H9 (cell line): Measurements from ENCODE around the gene UVSSA. TPM values are rescaled to one million over a fixed set of nuclear protein-coding genes. Genes with fewer than 3 reads are reported as not detected.

Source experiments
- DNase-seq: peaks from one replicate; pipeline ENCODE4 v3.0.0-alpha.2; 2017
- H2AFZ ChIP-seq: one replicate; pipeline ENCODE4 v1.6.1; 2013; ENCODE audit warnings: mild to moderate bottlenecking, low read length, control low read depth, moderate library complexity
- H2AK5ac ChIP-seq: 2 replicates; pipeline ENCODE4 v1.6.1; 2013; ENCODE audit warnings: low read length, control low read depth, mixed read lengths; ENCODE audit not compliant: insufficient read length
- H2BK120ac ChIP-seq: one replicate; pipeline ENCODE4 v1.6.1; 2013; ENCODE audit warnings: low read depth, mild to moderate bottlenecking, low read length, control low read depth, inconsistent platforms; ENCODE audit not compliant: poor library complexity, severe bottlenecking
- H2BK12ac ChIP-seq: 2 replicates; pipeline ENCODE4 v1.6.1; 2013; ENCODE audit warnings: low read length, control low read depth, mixed read lengths, low read depth; ENCODE audit not compliant: insufficient read length
- H2BK15ac ChIP-seq: 2 replicates; pipeline ENCODE4 v1.6.1; 2013; ENCODE audit warnings: low read depth, low read length, control low read depth
- H2BK20ac ChIP-seq: one replicate; pipeline ENCODE4 v1.6.1; 2013; ENCODE audit warnings: low read depth, mild to moderate bottlenecking, low read length, control low read depth, inconsistent platforms; ENCODE audit not compliant: poor library complexity, severe bottlenecking
- H2BK5ac ChIP-seq: 2 replicates; pipeline ENCODE4 v1.6.1; 2013; ENCODE audit warnings: low read length, control low read depth, mixed read lengths; ENCODE audit not compliant: insufficient read length
- H3K14ac ChIP-seq: 2 replicates; pipeline ENCODE4 v1.6.1; 2013; ENCODE audit warnings: low read length, control low read depth; ENCODE audit not compliant: insufficient read depth
- H3K18ac ChIP-seq: 2 replicates; pipeline ENCODE4 v1.6.1; 2013; ENCODE audit warnings: low read depth, mild to moderate bottlenecking, mixed read lengths, low read length, control low read depth; ENCODE audit not compliant: insufficient read length
- H3K23ac ChIP-seq: 2 replicates; pipeline ENCODE4 v1.6.1; 2013; ENCODE audit warnings: low read length, control low read depth, mixed read lengths, low read depth; ENCODE audit not compliant: insufficient read length
- H3K23me2 ChIP-seq: 2 replicates; pipeline ENCODE4 v1.6.1; 2013; ENCODE audit warnings: low read depth, mild to moderate bottlenecking, mixed read lengths, low read length, control low read depth; ENCODE audit not compliant: insufficient read length, poor library complexity, severe bottlenecking
- H3K27ac ChIP-seq: 2 replicates; pipeline ENCODE4 v1.5.1; 2013; ENCODE audit warnings: low read length, control low read depth, mixed read lengths, low read depth; ENCODE audit not compliant: insufficient read length
- H3K27me3 ChIP-seq: 2 replicates; pipeline ENCODE4 v1.6.1; 2013; ENCODE audit warnings: low read length, control low read depth, inconsistent platforms; ENCODE audit not compliant: insufficient read depth
- H3K4ac ChIP-seq: 2 replicates; pipeline ENCODE4 v1.6.1; 2013; ENCODE audit warnings: low read depth, mild to moderate bottlenecking, control low read depth, inconsistent platforms, low read length, moderate library complexity
- H3K4me1 ChIP-seq: 2 replicates; pipeline ENCODE4 v1.6.1; 2013; ENCODE audit warnings: low read length, control low read depth, inconsistent platforms; ENCODE audit not compliant: insufficient read depth
- H3K4me2 ChIP-seq: 2 replicates; pipeline ENCODE4 v1.6.1; 2013; ENCODE audit warnings: low read length, control low read depth, mixed read lengths; ENCODE audit not compliant: insufficient read length, insufficient read depth
- H3K56ac ChIP-seq: 2 replicates; pipeline ENCODE4 v1.6.1; 2013; ENCODE audit warnings: low read depth, mild to moderate bottlenecking, mixed read lengths, low read length, control low read depth; ENCODE audit not compliant: insufficient read length
- H3K79me1 ChIP-seq: 2 replicates; pipeline ENCODE4 v1.6.1; 2013; ENCODE audit warnings: low read depth, mild to moderate bottlenecking, moderate library complexity, low read length, control low read depth, inconsistent platforms; ENCODE audit not compliant: insufficient read depth, poor library complexity, severe bottlenecking
- H3K79me2 ChIP-seq: 2 replicates; pipeline ENCODE4 v1.6.1; 2013; ENCODE audit warnings: low read length, control low read depth, inconsistent platforms; ENCODE audit not compliant: insufficient read depth
- H3K9ac ChIP-seq: 2 replicates; pipeline ENCODE4 v1.6.1; 2013; ENCODE audit warnings: low read length, control low read depth, mixed read lengths; ENCODE audit not compliant: insufficient read length; ENCODE audit errors: extremely low read depth
- H3K9me3 ChIP-seq: one replicate; pipeline ENCODE4 v1.6.1; 2013; ENCODE audit warnings: low read depth, low read length, inconsistent platforms; ENCODE audit not compliant: control insufficient read depth
- H3T11ph ChIP-seq: one replicate; pipeline ENCODE4 v1.6.1; 2013; ENCODE audit warnings: mild to moderate bottlenecking, low read length, control low read depth, inconsistent platforms
- H4K20me1 ChIP-seq: one replicate; pipeline ENCODE4 v1.6.1; 2013; ENCODE audit not compliant: control insufficient read depth, insufficient read length, insufficient read depth
- H4K5ac ChIP-seq: 2 replicates; pipeline ENCODE4 v1.6.1; 2013; ENCODE audit warnings: low read depth, mild to moderate bottlenecking, mixed read lengths, low read length, control low read depth; ENCODE audit not compliant: insufficient read length
- H4K8ac ChIP-seq: replicated peaks from 2 replicates; pipeline ENCODE4 v1.6.1; 2013; ENCODE audit warnings: low read length, control low read depth, mixed read lengths, low read depth; ENCODE audit not compliant: insufficient read length
- H4K91ac ChIP-seq: 2 replicates; pipeline ENCODE4 v1.6.1; 2013; ENCODE audit warnings: low read depth, mild to moderate bottlenecking, moderate library complexity, mixed read lengths, low read length, control low read depth; ENCODE audit not compliant: insufficient read length
- H3K27ac Mint-ChIP-seq, 3 experiments: 2 replicates in 2 of 3; 3 replicates in 1 of 3; pipeline ENCODE4 v1.8.0; 2020 to 2021; ENCODE audit warnings: mixed read lengths in 3 of 3, mild to moderate bottlenecking in 1 of 3, moderate library complexity in 1 of 3
- H3K27me3 Mint-ChIP-seq: 2 replicates; pipeline ENCODE4 v1.8.0; 2021; ENCODE audit warnings: low read depth, mild to moderate bottlenecking, moderate library complexity, mixed read lengths
- H3K36me3 Mint-ChIP-seq, 3 experiments: 2 replicates in 2 of 3; 3 replicates in 1 of 3; pipeline ENCODE4 v1.8.0; 2020 to 2021; ENCODE audit warnings: low read depth in 3 of 3, mixed read lengths in 3 of 3; ENCODE audit not compliant: insufficient read depth in 1 of 3
- H3K4me1 Mint-ChIP-seq, 2 experiments: 2 replicates each; pipeline ENCODE4 v1.8.0; 2020; ENCODE audit warnings: mixed read lengths in 2 of 2
- H3K4me3 Mint-ChIP-seq, 2 experiments: 2 replicates in 1 of 2; 3 replicates in 1 of 2; pipeline ENCODE4 v1.8.0; 2020 to 2021; ENCODE audit warnings: mild to moderate bottlenecking in 2 of 2, mixed read lengths in 2 of 2, moderate library complexity in 1 of 2
- H3K9me3 Mint-ChIP-seq, 2 experiments: 2 replicates in 1 of 2; 3 replicates in 1 of 2; pipeline ENCODE4 v1.8.0; 2020; ENCODE audit warnings: mild to moderate bottlenecking in 2 of 2, mixed read lengths in 2 of 2, moderate library complexity in 1 of 2
- CTCF ChIP-seq: fragments of 200-600 bp; sonication (generic); conservative IDR thresholded peaks from 3 replicates; pipeline ENCODE4 v1.8.0; 2021; ENCODE audit warnings: antibody characterized with exemption, mild to moderate bottlenecking
- WGBS: extraction: QIAGEN DNeasy Blood & Tissue Kit; methylation state at CpG from one replicate; pipeline ENCODE4 v1.1.7; 2013; ENCODE audit warnings: missing lambda C conversion rate, low lambda C conversion rate, mixed read lengths; ENCODE audit not compliant: insufficient read length; ENCODE audit errors: extremely low coverage; 5-methylcytosine and 5-hydroxymethylcytosine counted together
- total RNA-seq: library from RNA; stranded (reverse); gene quantifications from 2 replicates; pipeline ENCODE4 v1.2.1, GENCODE V29; 2021

The UVSSA gene
- total RNA-seq, 1 experiment from 2014 or later, result 15.9 TPM

GRCh38 chr4:1297456-1298325 lies 49.3 kb upstream of the UVSSA start:
- H3K27ac Mint-ChIP-seq, result peak overlapping the region; percentile 2 to 85 (median 36); a peak in 5 of 7 replicates
- H3K9ac ChIP-seq, result no peak overlapping the region
- H3K4me1 ChIP-seq, result no peaks in the 10 kb centered on the region
- no peak overlapping the region for H3K14ac ChIP-seq
- no peak overlapping the region for H4K8ac ChIP-seq
- H3K4me1 Mint-ChIP-seq, result peaks cover 25 to 35% of the 10 kb centered on the region in 2 experiments
- H3K23me2 ChIP-seq, result no peaks in the 10 kb centered on the region
- no peak overlapping the region for H2BK20ac ChIP-seq
- H2AFZ ChIP-seq, result no peak overlapping the region
- no peaks in the 10 kb centered on the region for H3K9me3 ChIP-seq
- H3K56ac ChIP-seq, result no peak overlapping the region
- no peak for DNase-seq
- peaks cover 11% of the 10 kb centered on the region for H3K79me1 ChIP-seq
- no peak overlapping the region for H2BK5ac ChIP-seq
- H3K27me3 ChIP-seq, result no peaks in the 10 kb centered on the region
- no peak overlapping the region for H3K23ac ChIP-seq
- no peak overlapping the region for H3K27ac ChIP-seq
- H2BK15ac ChIP-seq, result no peak overlapping the region
- H2BK12ac ChIP-seq, result no peak overlapping the region
- H3K36me3 Mint-ChIP-seq, result peaks cover 4 to 43% (median 28%) of the 10 kb centered on the region in 3 experiments
- no peak overlapping the region; a peak in 1 of 5 replicates for H3K4me3 Mint-ChIP-seq
- no peaks in the 10 kb centered on the region for H3K9me3 Mint-ChIP-seq
- no peak overlapping the region for H3K4me2 ChIP-seq
- no peak overlapping the region for H3T11ph ChIP-seq
- no peaks in the 10 kb centered on the region for H3K27me3 Mint-ChIP-seq
- H2BK120ac ChIP-seq, result no peak overlapping the region
- no peak overlapping the region for H4K5ac ChIP-seq
- TF ChIP-seq CTCF, result no peak
- no peaks in the 10 kb centered on the region for H4K20me1 ChIP-seq
- no peak overlapping the region for H3K4ac ChIP-seq
- peaks cover 50% of the 10 kb centered on the region; the same call in 1 of the 2 replicates for H3K79me2 ChIP-seq
- H4K91ac ChIP-seq, result no peak overlapping the region
- H2AK5ac ChIP-seq, result no peak overlapping the region
- WGBS, result no CpG with 5 or more reads among the region's 32 CpGs
- no peak overlapping the region for H3K18ac ChIP-seq
